ENCODE measurements around the gene FOXI3. TPM values are rescaled to one million over a fixed set of nuclear protein-coding genes. Genes with fewer than 3 reads are reported as not detected.

FOXI3 gene
- polyA plus RNA-seq, 1 experiment, result not detected

GRCh38 chr2:88469202-88470114, 17.0 kb upstream of the FOXI3 start:
- ChIA-PET CTCF (no interaction called here), POLR2A (no interaction called here)
- TF ChIP-seq, protein P1, sequence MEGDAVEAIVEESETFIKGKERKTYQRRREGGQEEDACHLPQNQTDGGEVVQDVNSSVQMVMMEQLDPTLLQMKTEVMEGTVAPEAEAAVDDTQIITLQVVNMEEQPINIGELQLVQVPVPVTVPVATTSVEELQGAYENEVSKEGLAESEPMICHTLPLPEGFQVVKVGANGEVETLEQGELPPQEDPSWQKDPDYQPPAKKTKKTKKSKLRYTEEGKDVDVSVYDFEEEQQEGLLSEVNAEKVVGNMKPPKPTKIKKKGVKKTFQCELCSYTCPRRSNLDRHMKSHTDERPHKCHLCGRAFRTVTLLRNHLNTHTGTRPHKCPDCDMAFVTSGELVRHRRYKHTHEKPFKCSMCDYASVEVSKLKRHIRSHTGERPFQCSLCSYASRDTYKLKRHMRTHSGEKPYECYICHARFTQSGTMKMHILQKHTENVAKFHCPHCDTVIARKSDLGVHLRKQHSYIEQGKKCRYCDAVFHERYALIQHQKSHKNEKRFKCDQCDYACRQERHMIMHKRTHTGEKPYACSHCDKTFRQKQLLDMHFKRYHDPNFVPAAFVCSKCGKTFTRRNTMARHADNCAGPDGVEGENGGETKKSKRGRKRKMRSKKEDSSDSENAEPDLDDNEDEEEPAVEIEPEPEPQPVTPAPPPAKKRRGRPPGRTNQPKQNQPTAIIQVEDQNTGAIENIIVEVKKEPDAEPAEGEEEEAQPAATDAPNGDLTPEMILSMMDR (IDR thresholded peaks at IDR 0.05; ENCODE audit: insufficient read depth, low read depth, low read length), result no peak
- no peak for DNase-seq (ENCODE audit: low read depth)
- Histone ChIP-seq H3K4me3 (ENCODE audit: low read depth, low read length) (no peak overlapping the region), H3K27me3 (ENCODE audit: control insufficient read depth, insufficient read depth, low read length) (no peaks in the 10 kb centered on the region), H3K36me3 (ENCODE audit: control insufficient read depth, insufficient read depth, low read length) (no peaks in the 10 kb centered on the region)

DNA sequence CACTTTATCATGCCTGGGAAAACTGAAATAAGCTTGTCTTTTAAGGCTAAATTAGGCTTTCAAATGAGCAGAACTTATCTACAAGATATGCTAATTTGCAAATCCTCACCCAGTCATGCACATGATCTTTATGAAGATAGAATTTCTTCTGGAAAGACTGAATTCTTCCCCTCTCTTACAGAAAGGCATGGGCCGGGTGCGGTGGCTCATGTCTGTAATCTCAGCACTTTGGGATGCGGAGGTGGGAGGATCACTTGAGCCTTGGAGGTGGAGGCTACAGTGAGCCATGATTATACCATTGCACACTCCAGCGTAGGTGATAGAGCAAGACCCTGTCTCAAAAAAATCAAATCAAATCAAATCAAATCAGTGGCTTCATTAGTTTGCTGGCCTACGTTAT, 11.7 kb upstream of the FOXI3 start:
- no peak for DNase-seq (ENCODE audit: low read depth)
- Histone ChIP-seq H3K4me3 (ENCODE audit: low read depth, low read length) (no peak overlapping the region), H3K27me3 (ENCODE audit: control insufficient read depth, insufficient read depth, low read length) (no peaks in the 10 kb centered on the region), H3K36me3 (ENCODE audit: control insufficient read depth, insufficient read depth, low read length) (no peaks in the 10 kb centered on the region)
- POLR2A ChIA-PET, result no interaction called here
- CTCF ChIA-PET, result no interaction called here
- TF ChIP-seq, protein P1 (IDR thresholded peaks at IDR 0.05; ENCODE audit: insufficient read depth, low read depth, low read length), result no peak

- Histone ChIP-seq H3K27me3 (ENCODE audit: control insufficient read depth, insufficient read depth, low read length) (no peaks in the 10 kb centered on the region), H3K36me3 (ENCODE audit: control insufficient read depth, insufficient read depth, low read length) (no peaks in the 10 kb centered on the region), H3K4me3 (ENCODE audit: low read depth, low read length) (no peak overlapping the region)
- CTCF ChIA-PET, result no interaction called here
- DNase-seq (ENCODE audit: low read depth), result no peak
- POLR2A ChIA-PET, result no interaction called here
- TF ChIP-seq, protein P1 (IDR thresholded peaks at IDR 0.05; ENCODE audit: insufficient read depth, low read depth, low read length), result no peak
These were observed 6.1 kb upstream of the FOXI3 start for GRCh38 chr2:88458633-88459032.

DNA sequence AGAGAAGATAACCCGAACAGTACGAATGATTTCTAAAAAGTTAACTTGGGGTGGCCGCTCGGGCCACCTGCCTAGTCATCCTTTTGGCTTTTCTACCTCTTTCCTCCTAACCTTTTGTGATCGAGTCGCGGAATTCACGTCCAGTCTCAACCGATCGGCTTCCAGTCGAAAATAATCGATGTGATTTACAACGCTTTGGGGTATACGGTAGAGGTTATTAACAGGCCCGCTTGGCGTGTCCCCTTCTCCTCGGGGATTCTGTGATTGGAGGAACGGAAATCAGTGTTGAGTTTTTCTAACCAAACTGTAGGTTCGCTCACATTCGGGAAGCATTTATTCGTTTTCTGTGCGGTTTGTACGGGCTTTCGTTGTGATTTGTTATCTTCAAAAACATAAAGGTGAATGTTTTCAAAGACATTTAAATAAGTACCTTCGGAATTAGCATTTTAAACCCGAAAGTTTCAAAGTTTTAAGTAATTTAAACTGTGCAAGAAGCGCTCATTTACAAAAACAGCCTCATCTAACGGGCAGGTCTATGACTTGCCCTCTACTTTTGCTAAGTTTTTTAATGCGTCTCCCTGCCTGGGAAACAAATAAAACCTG, 588 bp upstream of the FOXI3 start:
- DNase-seq (ENCODE audit: low read depth), result no peak
- Histone ChIP-seq H3K27me3 (ENCODE audit: control insufficient read depth, insufficient read depth, low read length) (peaks cover 27% of the 10 kb centered on the region), H3K4me3 (ENCODE audit: low read depth, low read length) (no peak overlapping the region), H3K36me3 (ENCODE audit: control insufficient read depth, insufficient read depth, low read length) (no peaks in the 10 kb centered on the region)
- ChIA-PET POLR2A (no interaction called here), CTCF (no interaction called here)
- TF ChIP-seq, protein P1 (IDR thresholded peaks at IDR 0.05; ENCODE audit: insufficient read depth, low read depth, low read length), result no peak

DNA sequence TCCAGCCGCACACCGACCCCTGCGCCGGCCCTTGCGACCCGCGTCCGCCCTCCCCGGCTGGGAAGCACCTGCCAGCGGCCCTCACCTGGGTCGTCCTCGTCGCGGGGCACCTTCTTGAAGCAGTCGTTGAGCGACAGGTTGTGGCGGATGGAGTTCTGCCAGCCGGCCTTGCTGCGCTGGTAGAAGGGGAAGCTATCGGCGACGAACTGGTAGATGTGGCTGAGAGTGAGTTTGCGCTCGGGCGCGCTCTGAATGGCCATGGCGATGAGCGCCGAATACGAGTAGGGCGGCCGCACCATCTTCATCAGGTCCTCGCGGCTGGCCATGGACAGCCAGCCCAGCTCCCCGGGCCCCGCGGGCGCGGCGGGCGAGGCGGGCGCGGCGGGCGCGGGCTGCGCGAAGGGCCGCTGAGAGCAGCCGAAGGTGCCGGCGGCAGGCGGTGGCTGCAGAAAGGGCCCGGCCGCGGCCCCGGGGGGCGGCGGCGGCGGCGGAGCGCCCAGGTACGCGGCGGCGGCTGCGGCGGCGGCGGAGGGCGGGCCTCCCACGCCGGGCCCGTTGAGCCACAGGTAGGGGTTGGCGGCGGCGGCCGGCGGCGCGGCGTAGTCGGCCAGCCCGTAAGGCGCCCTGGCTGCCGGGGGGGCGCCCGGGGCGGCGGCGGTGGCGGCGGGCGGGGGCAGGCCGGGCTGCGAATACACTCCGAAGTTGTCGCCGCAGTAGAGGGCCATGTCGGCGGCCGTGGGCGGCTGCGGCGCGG, 505 bp downstream of the FOXI3 start:
- H3K36me3 ChIP-seq (ENCODE audit: control insufficient read depth, insufficient read depth, low read length), result no peaks in the 10 kb centered on the region
- no peak for DNase-seq (ENCODE audit: low read depth)
- H3K4me3 ChIP-seq (ENCODE audit: low read depth, low read length), result no peak overlapping the region
- TF ChIP-seq, protein P1 (IDR thresholded peaks at IDR 0.05; ENCODE audit: insufficient read depth, low read depth, low read length), result no peak
- POLR2A ChIA-PET, result no interaction called here
- H3K27me3 ChIP-seq (ENCODE audit: control insufficient read depth, insufficient read depth, low read length), result peaks cover 27% of the 10 kb centered on the region
- CTCF ChIA-PET, result no interaction called here
